ENCODE results near the gene VTI1A. TPM values are rescaled to one million over a fixed set of nuclear protein-coding genes. Genes with fewer than 3 reads are reported as not detected.

VTI1A gene
- 12.2 and 19.9 TPM in 2 replicates for total RNA-seq (ENCODE audit: low replicate concordance)

GRCh38 chr10:112446855-112447619, at the start of gene VTI1A, which contains the start of gene ZDHHC6:
TSS of gene VTI1A (plus strand) at chr10:112447215. CDS start at chr10:112447374, 159 bp downstream.
TSS of gene ZDHHC6 (minus strand) at chr10:112446914. CDS start at chr10:112445436, 1,478 bp downstream.

Other genes starting within 250 kb of the VTI1A start
- gene TECTB, start 163.8 kb upstream of the VTI1A start, total RNA-seq (ENCODE audit: low replicate concordance), result not detected in 2 replicates
- gene ACSL5, start 73.1 kb upstream of the VTI1A start, total RNA-seq (ENCODE audit: low replicate concordance), result 0.30 and 3.7 TPM in 2 replicates
- gene ZDHHC6, start 301 bp upstream of the VTI1A start, total RNA-seq (ENCODE audit: low replicate concordance), result 18.6 and 20.4 TPM in 2 replicates

Data from smooth muscle cell of the coronary artery (primary cell).